Hepatocyte (in vitro differentiated cells): Measurements from ENCODE around the gene METRN.

Experiments used
- EZH2 ChIP-seq: fragments of 200-600 bp; sonication (generic); IDR thresholded peaks from 2 replicates; pipeline ENCODE4 v1.6.1; 2016; ENCODE audit warnings: antibody characterized with exemption, mild to moderate bottlenecking, borderline replicate concordance
- TF ChIP-seq, protein P1 (sequence below): fragments of 200-600 bp; sonication (generic); IDR thresholded peaks from 2 replicates; pipeline ENCODE4 v1.5.1; 2016; ENCODE audit warnings: antibody characterized with exemption, mild to moderate bottlenecking; ENCODE audit not compliant: poor library complexity

GRCh38 chr16:752007-752312, 37.0 kb downstream of the METRN start:
- TF ChIP-seq, protein P1, sequence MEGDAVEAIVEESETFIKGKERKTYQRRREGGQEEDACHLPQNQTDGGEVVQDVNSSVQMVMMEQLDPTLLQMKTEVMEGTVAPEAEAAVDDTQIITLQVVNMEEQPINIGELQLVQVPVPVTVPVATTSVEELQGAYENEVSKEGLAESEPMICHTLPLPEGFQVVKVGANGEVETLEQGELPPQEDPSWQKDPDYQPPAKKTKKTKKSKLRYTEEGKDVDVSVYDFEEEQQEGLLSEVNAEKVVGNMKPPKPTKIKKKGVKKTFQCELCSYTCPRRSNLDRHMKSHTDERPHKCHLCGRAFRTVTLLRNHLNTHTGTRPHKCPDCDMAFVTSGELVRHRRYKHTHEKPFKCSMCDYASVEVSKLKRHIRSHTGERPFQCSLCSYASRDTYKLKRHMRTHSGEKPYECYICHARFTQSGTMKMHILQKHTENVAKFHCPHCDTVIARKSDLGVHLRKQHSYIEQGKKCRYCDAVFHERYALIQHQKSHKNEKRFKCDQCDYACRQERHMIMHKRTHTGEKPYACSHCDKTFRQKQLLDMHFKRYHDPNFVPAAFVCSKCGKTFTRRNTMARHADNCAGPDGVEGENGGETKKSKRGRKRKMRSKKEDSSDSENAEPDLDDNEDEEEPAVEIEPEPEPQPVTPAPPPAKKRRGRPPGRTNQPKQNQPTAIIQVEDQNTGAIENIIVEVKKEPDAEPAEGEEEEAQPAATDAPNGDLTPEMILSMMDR: no peak
- no peak for TF ChIP-seq EZH2
